NCI-H1694 (cell line): ENCODE data around the gene ATIC.

Experiments used
- DNase-seq: peaks from one replicate; lab custom pipeline; 2025; lab: John Stamatoyannopoulos, UW

Gene ATIC

DNA sequence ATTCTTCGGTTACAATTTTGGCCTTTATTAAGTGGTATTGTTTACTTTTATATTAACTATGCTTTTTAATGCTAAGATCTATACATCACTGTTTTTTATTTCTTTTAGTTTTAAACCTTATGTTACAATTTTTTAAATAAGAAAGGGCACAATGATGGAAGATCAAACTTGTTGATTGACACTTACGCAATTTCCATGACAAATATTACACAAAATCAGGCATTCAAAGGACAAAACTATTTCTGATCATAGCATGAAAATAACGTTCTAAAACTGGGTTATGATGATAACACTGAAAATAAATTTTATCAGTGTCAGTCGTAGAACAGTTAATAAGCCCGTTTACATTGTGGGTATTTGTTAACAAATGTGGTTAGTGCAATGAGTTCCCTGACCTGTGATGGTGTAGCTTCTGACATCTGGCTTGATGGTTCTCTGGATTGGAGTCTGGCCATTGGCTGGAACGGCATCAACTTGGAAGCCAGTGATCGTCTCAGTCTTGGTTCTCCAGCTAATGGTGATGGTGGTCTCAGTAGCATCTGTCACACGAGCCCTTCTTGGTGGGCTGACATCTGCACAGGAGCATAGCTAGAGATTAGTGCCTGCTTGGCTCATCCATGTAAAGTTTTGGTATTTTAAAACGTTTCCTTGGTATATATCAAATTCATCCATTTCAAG lies 64.4 kb downstream of the ATIC start:
- no peak for DNase-seq

- DNase-seq = no peak
Observed at GRCh38 chr2:215377283-215377682, 65.4 kb downstream of the ATIC start.

DNA sequence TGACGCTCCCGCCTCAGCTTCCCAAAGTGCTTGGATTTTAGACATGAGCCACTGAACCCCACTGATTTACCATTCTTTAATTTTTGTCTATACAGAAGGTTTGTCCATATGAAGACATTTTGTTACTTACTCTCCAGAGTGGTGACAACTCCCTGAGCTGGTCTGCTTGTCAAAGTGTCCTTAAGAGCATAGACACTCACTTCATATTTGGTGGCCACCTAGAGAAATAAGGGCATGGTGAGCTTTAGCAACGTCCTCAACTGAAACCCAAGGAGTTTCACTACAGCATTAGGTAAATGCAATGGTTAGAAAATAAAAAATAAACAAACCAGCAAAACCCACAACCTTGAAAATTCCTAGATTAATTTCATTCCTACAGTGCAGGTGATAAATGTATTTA lies 66.2 kb downstream of the ATIC start:
- no peak for DNase-seq

DNA sequence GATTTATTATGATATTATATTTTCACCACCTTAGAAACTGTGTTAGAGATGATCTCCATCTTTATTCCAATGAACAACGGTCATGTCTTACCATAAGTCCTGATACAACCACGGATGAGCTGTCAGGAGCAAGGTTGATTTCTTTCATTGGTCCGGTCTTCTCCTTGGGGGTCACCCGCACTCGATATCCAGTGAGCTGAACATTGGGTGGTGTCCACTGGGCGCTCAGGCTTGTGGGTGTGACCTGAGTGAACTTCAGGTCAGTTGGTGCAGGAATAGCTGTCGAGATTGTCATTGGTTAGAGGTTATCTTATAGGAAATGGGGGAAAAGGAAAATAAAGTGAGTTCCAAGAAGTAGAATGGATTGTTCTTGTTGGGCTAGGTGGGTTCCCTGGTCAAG lies 67.2 kb downstream of the ATIC start:
- no peak for DNase-seq

DNA sequence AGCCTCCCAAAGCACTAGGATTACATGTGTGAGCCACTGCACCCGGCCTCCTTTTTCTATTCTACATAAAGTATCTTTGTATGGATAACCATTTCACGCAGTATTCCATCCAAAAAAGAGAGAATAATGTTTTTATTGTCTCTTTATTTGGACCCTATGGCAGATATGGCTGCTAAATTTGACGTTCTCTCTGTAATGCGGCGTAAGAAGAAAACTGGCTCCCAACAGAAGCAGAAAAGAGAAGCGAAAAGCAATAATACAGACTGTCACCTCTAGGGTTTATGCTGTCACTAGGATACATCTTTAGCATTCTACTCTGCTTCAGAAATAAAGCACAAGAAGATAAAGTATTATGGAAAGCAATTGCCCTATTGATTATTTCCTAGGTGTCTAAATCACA lies 68.1 kb downstream of the ATIC start:
- no peak for DNase-seq

DNA sequence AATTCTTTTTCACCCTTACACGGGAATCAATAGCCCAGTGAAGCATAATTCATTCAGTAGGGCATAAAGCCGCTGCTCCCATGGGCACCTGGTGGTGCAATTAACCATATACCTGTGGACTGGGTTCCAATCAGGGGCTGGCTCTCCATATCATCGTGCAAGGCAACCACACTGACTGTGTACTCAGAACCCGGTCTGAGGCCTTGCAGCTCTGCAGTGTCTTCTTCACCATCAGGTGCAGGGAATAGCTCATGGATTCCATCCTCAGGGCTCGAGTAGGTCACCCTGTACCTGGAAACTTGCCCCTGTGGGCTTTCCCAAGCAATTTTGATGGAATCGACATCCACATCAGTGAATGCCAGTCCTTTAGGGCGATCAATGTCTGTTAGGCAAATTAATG lies 68.8 kb downstream of the ATIC start:
- no peak for DNase-seq

DNA sequence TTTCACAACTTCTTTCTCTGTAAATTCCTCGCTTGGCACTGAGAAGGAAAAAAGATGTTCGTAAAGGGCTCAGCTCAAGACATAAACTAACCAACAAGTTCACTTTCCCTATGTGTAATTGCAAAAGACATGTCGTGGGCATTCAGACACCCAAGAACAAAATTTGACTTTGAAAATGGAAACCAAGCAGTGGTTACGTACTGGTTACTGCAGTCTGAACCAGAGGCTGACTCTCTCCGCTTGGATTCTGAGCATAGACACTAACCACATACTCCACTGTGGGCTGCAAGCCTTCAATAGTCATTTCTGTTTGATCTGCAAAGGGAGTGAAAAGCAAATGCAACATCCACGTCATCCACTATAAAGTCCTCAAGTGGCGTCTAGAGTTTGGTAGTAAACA lies 70.2 kb downstream of the ATIC start:
- no peak for DNase-seq

- no peak for DNase-seq
Observed at GRCh38 chr2:215382480-215382879, 70.6 kb downstream of the ATIC start.

GRCh38 chr2:215383652-215384279 lies 71.9 kb downstream of the ATIC start:
- DNase-seq = no peak

DNA sequence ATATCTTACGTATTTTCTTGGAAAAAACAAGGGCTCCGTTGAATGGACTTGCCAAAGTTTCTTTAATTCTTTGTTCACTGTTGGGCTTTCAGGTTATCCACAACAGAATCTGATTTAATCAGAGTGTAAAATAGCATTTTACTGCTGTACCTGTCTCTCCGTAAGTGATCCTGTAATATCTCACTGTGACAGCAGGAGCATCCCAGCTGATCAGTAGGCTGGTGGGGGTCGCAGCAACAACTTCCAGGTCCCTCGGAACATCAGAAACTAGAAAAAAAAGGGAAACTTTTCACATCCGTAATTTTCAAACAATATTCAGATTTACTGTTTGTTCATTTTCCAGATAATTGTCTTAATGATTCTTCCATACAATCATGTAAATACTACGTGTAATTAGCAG lies 72.9 kb downstream of the ATIC start:
- DNase-seq = no peak

DNA sequence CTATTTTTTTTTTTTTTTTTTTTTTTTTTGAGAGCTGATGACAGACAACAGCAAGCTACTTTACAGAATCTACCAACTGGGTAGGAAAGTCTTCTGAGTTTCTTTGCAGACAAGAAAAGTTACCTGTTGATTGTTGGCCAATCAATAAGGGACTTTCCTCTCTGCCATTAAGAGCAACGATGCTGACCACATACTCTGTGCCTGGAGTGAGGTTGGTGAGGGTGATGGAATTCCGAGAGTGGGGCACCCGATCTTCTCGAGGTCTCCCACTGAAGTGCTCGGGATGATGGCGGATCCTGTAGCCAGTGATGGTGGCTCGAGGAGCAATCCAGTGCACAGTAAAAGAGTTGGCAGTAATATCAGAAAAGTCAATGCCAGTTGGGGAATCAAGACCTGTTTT lies 74.7 kb downstream of the ATIC start:
- no peak for DNase-seq

GRCh38 chr2:215388002-215388728 lies 76.3 kb downstream of the ATIC start:
- no peak for DNase-seq

GRCh38 chr2:215390550-215390913 lies 78.7 kb downstream of the ATIC start:
- no peak for DNase-seq

DNA sequence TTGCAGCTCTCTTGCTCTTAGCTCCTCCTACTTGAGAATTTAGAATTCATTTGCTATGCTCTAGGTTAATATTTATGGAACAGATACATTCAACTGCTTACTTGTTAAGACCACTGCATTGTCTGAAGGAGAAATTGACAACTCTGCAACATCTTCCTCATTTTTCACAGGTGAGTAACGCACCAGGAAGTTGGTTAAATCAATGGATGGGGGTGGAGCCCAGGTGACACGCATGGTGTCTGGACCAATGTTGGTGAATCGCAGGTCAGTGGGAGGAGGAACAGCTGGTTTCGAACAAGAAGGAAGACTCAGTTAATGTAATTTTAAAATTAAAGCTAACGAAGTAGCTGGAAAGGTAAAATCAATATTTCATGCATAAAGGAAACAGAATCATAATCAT lies 79.7 kb downstream of the ATIC start:
- no peak for DNase-seq

- DNase-seq = no peak
Observed at GRCh38 chr2:215392164-215392563, 80.3 kb downstream of the ATIC start.

- no peak for DNase-seq
Observed at GRCh38 chr2:215392687-215393270, 80.9 kb downstream of the ATIC start.

GRCh38 chr2:215394102-215394805 lies 82.4 kb downstream of the ATIC start:
- no peak for DNase-seq

- no peak for DNase-seq
Observed at GRCh38 chr2:215395687-215396460, 84.0 kb downstream of the ATIC start.

GRCh38 chr2:215396595-215397313 lies 84.9 kb downstream of the ATIC start:
- DNase-seq = no peak

DNA sequence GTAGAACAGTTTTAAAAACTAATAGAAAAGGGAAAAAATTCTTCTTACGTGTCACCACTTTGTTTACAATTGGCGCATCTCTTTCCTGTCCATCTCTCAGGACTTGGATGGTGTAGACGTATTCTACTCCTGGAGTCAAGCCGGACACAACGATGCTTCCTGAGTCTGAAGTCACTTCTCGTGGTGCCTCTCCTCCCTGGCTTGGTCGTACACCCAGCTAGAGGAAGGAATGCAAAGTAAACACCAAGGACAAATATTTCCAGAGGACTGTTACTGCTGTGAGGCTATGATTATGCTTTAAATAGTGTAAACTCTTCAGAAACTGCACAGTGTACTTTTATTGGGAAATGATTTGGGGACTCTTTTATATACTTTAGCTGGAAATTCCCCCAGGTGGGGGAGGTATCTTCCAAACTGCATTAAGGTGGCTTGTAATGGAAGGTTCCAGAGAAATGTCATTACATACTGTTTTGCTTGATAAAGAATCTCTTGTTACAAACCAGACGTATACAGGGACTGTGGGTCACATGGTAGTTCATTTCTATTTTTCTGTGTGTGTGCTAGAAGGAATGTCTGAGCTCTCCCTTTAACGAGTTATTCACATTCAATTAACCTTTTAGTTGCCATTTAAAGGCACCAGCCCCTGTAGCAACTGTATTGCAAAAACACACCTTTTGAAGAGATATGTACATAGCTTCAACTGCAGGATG lies 85.9 kb downstream of the ATIC start:
- no peak for DNase-seq
